PFSK-1 (cell line): ENCODE data around the gene VPS13D.

Experiments used
- POLR2AphosphoS5 ChIP-seq: IDR thresholded peaks from 2 replicates; pipeline ENCODE4 v1.6.1; 2012; ENCODE audit warnings: low read depth, mild to moderate bottlenecking, control low read depth, low read length, moderate library complexity
- REST ChIP-seq, 2 experiments: IDR thresholded peaks; 2 replicates each; pipeline versions ENCODE4 v1.6.1 to v1.8.0; 2011 to 2012; ENCODE audit warnings: low read depth in 2 of 2, low read length in 2 of 2, control low read depth in 1 of 2, inconsistent platforms in 1 of 2, mild to moderate bottlenecking in 1 of 2, moderate library complexity in 1 of 2; ENCODE audit not compliant: insufficient read depth in 1 of 2

GRCh38 chr1:12245733-12246132, 15.9 kb downstream of the VPS13D start:
- TF ChIP-seq POLR2AphosphoS5: no peak
- no peak for TF ChIP-seq REST (IDR thresholded peaks at IDR 0.05; ENCODE audit: insufficient read depth in 1 of 2, low read depth in 2 of 2, low read length in 2 of 2)
